NCI-H146 treated with DMSO at 0.1 percent for 48 hours (cell line): ENCODE measurements around the gene IP6K2.

ENCODE experiments used
- DNase-seq: peaks from one replicate; lab custom pipeline; 2025; ENCODE audit not compliant: unreplicated experiment; lab: John Stamatoyannopoulos, UW

The IP6K2 gene

GRCh38 chr3:48689384-48689783 lies 27.6 kb downstream of the IP6K2 start:
- DNase-seq: no peak

- no peak for DNase-seq
Observed at GRCh38 chr3:48688737-48689075, 28.3 kb downstream of the IP6K2 start.

DNA sequence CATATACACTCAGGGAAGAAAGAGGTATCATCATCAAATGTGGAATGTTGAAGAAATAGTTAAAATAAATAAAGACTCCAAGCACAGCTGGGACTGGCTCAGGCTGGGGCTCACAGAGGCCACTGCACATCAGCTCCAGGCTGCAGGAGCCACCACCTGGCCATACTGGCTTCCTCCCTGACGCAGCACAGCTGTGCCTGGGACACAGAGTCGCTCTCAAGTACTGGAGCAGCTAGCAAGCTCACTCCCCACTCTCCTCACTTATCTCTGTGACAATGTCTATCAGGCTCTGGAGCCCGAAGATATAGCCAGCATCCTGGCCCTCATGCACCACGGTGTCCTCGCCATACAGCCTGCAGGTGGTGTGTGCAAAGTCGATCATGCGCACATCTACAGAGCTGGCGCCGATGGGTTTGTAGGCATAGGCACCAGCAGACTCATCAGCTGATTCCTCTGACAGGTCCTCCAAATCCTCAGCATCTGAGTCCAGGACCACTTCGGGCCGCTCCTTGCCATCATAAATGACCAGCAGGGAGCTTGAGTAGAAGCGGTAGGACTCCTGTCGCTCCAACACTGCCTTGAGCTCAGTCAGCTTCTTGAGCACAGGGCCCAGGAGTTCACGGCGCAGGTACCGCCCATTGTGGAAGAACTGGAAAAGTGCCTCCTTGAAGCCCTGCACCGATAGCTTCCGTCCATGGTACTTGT lies 28.8 kb downstream of the IP6K2 start:
- no peak for DNase-seq

GRCh38 chr3:48687220-48687678 lies 29.8 kb downstream of the IP6K2 start:
- DNase-seq: no peak

GRCh38 chr3:48686538-48687219 lies 30.3 kb downstream of the IP6K2 start:
- DNase-seq: no peak

DNA sequence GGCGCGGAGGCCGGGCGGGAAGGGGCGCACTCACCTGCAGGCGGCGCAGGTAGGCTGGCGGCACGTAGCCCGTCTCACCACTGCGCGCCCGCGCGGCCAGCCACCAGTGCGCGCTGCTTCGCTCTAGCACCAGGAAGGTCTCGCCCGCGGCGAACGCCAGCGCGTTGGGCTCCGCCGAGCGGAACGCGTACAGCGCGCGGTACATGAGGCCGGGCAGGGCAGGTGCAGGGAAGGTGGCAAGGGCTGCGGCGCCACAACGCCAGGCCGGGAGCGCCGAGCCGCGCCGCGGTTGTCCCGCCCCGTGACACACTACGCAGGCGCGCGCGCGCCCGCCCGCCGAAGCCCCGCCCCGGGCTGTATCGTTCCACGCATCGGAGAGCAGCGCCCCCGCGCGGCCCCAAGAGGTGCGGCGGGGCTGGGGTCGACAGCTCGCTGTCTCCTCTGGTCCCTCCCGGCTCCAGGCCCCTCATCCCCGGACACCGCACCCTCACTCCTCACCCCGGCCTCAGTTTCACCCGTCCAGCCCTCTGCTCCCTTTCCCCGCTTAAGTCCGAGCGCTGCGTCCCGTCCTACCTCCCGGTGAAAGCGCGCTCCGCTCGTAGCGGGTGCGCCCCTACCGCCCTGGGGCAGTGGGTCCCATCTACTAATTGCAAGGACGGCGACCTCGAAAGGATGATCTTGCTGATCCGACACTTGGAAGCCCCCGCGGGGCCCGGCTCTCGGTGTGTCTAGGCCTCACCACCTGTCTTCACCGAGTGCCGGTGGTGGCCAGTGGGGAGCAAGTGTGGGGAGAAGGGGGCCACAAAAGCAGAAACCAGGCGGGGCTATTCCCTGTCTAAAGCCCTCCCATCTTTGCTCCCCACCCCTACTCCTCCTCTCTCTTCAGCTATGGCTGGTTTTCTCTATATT lies 31.2 kb downstream of the IP6K2 start, which contains the start of gene NCKIPSD:
Gene NCKIPSD (minus strand): TSS at position 313 of the 909 bp plus-strand sequence. CDS start 108 bp downstream, at position 205.
- peak; percentile 37 for DNase-seq

DNA sequence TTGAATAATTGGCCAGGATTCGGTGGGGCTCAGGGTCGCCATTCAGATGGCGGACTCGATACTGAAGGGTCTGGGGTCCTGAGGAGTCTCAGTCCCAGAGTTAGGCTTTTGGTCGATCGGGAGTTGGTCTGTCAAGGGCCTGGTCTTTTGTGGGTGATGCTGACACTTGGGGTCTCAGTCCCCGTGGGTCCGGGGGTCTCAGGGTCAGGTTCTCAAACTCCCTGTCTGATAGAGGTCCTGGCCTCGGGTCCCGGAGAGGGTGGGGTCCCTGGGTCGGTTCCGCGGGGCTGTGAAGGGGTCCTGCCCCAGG lies 31.8 kb downstream of the IP6K2 start:
- no peak for DNase-seq

- DNase-seq: no peak
Observed at GRCh38 chr3:48684480-48685143, 32.4 kb downstream of the IP6K2 start.

- DNase-seq: no peak
Observed at GRCh38 chr3:48684054-48684349, 33.0 kb downstream of the IP6K2 start.

- DNase-seq: no peak
Observed at GRCh38 chr3:48682786-48683185, 34.2 kb downstream of the IP6K2 start.

- DNase-seq: no peak
Observed at GRCh38 chr3:48681974-48682610, 34.9 kb downstream of the IP6K2 start.

DNA sequence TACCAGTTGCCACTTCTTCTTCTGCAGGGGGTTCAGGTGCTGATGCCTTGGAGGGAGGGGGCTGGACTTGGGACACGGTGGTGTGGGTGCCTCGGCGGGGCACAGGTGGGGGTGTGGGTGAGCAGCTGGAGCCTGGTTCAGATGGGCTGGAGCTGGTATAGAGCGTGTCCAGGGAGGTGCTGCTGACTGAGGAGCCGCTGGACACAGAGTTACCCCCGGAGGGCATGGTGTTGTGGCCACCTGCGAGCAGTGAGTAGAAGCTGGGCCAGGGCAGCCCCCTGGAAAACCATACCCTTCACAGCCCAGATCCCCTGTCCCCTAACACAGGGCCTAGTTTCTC lies 35.5 kb downstream of the IP6K2 start:
- DNase-seq: no peak

GRCh38 chr3:48680811-48681540 lies 36.0 kb downstream of the IP6K2 start:
- DNase-seq: no peak

DNA sequence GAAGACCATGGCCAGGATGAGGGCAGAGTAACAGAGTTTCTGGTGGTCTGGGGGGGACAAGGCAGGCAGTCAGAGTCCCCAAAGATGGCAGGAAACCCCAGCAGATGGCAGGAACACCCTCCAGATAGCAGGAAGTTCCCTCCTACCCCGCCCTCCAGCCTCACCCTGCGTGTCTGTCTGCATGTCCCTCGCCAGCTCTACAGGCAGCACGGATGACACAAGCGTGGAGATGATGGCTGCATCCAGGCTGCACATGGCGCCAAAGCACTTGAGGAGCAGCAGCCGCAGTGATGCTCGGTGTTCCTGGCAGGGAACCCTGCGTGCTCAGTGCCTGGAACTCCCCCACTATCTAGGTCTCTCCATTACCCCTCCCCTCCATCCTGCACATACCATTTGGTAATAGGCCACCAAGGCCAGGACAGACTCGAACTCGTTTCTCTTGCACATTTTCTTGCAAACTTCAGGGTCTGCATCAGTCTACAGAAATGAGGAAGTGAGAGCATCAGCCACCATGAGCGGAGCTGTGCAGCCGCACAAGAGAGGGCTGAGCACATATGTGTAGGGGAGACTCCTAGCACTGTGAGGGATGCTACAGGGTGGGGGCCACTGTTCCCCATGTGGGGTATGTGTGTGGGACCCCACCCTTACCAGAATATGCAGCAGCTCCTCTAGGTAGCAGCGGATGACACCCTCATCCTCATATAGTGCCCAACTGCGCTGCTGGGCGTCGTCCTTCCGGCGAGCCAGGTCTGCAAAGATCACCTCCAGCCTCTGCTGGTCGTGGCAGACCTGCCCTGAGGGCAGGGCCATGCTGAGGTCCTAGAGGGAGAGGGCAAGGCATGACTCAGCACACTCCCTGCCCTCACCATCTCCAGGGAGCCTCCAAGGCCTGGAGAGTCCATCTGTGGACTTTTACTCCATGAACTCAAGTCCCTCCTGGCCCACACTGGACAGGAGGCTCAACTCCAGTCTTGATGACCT lies 37.3 kb downstream of the IP6K2 start:
- DNase-seq: no peak

DNA sequence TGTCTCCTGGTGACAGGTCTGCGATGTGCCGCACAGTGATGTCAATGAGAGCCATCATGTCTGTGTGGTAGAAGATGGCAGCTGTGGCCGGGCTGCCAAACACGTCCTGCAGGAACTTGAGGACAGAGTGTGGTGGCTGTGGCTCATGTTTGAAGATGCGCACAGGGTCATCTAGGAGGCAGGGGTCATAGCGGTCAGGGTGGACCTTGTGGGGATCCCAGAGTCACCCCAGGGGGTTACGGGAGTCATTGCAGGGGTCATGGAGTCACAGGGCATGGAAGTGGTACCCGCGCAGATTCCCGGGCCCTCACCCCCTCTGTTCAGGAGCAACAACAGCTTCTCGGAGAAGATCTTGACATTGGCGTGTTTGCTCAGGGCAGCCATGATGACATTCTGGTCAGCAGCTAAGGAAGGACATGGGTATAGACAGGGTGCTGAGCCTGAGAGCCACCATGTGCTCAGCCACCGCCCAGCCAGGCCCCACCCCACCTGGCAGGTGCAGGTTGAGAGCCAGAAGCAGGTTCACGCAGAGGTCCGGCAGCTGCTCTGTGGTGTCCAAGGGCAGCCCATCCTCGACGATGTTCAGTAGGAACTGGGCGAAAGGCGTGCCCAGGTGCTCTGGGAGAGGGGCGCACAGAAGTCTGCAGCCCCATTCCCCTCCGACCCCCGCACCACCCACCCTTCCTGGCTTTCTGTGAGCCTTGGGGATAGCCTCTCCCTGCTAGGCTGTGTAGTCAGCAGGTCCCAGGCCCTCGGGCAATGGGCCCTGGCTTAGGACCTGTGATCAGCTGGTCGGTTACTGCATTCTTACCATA lies 38.2 kb downstream of the IP6K2 start:
- no peak for DNase-seq

DNA sequence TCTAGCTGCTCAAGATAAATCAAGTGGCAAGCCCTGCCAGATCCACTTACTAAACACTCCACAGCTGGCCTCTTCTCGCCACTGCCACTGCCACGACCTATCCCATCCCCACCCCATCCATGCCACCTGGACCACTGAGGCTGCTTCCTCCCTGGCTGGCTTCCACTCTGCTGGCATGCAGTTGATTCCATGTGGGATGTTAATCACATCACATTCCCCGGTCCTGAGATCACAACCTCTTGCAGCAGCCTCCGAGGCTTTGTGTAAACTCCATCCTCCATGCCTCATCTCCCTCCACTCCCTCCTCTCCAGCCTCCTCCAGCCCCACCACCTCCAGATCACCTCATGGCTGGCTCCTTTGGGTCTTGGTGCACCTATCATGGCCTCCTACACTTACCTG lies 39.0 kb downstream of the IP6K2 start:
- no peak for DNase-seq

DNA sequence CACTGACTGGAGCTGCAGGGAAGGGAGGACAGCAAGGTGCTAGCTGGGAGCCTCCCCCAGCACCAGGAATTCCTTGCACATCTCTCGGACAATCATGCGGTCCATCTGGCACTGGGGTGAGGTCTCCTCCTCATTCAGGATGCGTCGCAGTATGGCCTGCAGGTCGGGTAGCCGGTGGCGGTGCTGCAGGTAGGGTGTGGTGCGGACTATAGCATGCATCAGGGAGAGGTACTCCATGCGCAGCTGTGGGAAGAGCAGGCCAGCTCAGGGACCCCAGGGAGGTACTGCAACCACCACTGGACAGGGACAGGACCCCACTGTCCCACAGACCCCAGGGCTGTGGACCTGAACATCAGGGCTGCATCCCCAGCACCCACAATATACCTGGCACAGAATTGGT lies 42.5 kb downstream of the IP6K2 start:
- no peak for DNase-seq

- no peak for DNase-seq
Observed at GRCh38 chr3:48672522-48672921, 44.5 kb downstream of the IP6K2 start.
